GM23338 (cell line): ENCODE measurements around the gene KPNA6.

Source experiments
- CREB1 ChIP-seq: fragments of 250-450 bp; sonication (Bioruptor Pico); IDR thresholded peaks from 2 replicates; pipeline ENCODE4 v1.5.0; 2020; ENCODE audit warnings: low read depth, mild to moderate bottlenecking, moderate library complexity
- EZH2 ChIP-seq: fragments of 200-600 bp; sonication (generic); IDR thresholded peaks from one replicate; pipeline ENCODE4 v1.8.0; 2017; ENCODE audit warnings: antibody characterized with exemption, mild to moderate bottlenecking, low read depth; ENCODE audit not compliant: unreplicated experiment
- EZH2phosphoT487 ChIP-seq: fragments of 200-600 bp; sonication (generic); IDR thresholded peaks from one replicate; pipeline ENCODE4 v1.8.1; 2018; ENCODE audit warnings: antibody characterized with exemption; ENCODE audit not compliant: unreplicated experiment
- NANOG ChIP-seq: IDR thresholded peaks from 2 replicates; pipeline ENCODE4 v1.6.1; 2016; ENCODE audit warnings: antibody characterized with exemption, borderline replicate concordance
- TF ChIP-seq, protein P1 (sequence below), 2 experiments: fragments of 200-600 bp in 1 of 2; sonication (generic) in 1 of 2; conservative IDR thresholded peaks; 2 replicates each; pipeline versions ENCODE4 v1.5.1 to v1.6.1; 2016 to 2017; ENCODE audit warnings: antibody characterized with exemption in 2 of 2, low read depth in 2 of 2, mild to moderate bottlenecking in 2 of 2, moderate library complexity in 1 of 2

DNA sequence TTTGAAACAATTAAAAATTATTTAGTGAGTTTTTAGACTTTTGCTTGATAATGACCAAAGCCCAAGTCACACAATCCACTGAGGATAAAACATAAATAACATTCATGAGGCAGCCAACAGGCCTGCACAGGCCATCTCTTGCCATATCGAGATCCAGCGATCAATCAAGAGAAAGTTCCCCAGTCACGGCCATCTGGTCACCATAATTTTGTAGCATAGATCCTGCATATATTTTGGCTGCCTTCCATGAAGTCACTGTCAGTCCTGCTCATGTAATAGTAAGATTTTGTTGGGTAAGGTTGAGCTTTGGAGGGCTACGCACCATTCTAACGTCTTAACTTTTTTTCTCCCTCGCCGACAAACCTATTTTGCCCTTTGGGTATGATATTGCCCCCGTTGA lies 17.5 kb downstream of the KPNA6 start:
- TF ChIP-seq CREB1 (no peak), EZH2 (no peak), NANOG (no peak), EZH2phosphoT487 (no peak)
- TF ChIP-seq, protein P1, sequence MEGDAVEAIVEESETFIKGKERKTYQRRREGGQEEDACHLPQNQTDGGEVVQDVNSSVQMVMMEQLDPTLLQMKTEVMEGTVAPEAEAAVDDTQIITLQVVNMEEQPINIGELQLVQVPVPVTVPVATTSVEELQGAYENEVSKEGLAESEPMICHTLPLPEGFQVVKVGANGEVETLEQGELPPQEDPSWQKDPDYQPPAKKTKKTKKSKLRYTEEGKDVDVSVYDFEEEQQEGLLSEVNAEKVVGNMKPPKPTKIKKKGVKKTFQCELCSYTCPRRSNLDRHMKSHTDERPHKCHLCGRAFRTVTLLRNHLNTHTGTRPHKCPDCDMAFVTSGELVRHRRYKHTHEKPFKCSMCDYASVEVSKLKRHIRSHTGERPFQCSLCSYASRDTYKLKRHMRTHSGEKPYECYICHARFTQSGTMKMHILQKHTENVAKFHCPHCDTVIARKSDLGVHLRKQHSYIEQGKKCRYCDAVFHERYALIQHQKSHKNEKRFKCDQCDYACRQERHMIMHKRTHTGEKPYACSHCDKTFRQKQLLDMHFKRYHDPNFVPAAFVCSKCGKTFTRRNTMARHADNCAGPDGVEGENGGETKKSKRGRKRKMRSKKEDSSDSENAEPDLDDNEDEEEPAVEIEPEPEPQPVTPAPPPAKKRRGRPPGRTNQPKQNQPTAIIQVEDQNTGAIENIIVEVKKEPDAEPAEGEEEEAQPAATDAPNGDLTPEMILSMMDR (conservative IDR thresholded peaks at IDR 0.05; ENCODE audit: low read depth in 2 of 2): no peak
